Vagina (tissue), 2 donors: Measurements from ENCODE around the gene ADCY9. TPM values are rescaled to one million over a fixed set of nuclear protein-coding genes. Genes with fewer than 3 reads are reported as not detected.
A peak's percentile ranks its signal among the peaks of the same experiment; 100 is the strongest.

ENCODE experiments used
- DNase-seq, 2 donors: peaks; one replicate each; pipeline ENCODE4 v3.0.0-alpha.2; 2017; ENCODE audit errors: extremely low spot score in 2 of 2
- H3K27ac ChIP-seq: fragments of 200-600 bp; sonication (generic); one replicate; pipeline ENCODE4 v1.5.1; 2019
- H3K27me3 ChIP-seq: fragments of 200-600 bp; sonication (generic); one replicate; pipeline ENCODE4 v1.5.1; 2019
- H3K36me3 ChIP-seq, 2 donors: fragments of 200-600 bp; sonication (generic); one replicate each; pipeline ENCODE4 v1.5.1; 2017 to 2019
- H3K4me1 ChIP-seq: fragments of 200-600 bp; sonication (generic); one replicate; pipeline ENCODE4 v1.5.1; 2019
- H3K4me3 ChIP-seq, 2 donors: fragments of 200-600 bp; sonication (generic); 1 replicate in 1 of 2; 2 replicates in 1 of 2; pipeline ENCODE4 v1.5.1; 2016 to 2019
- H3K9me3 ChIP-seq: fragments of 200-600 bp; sonication (generic); one replicate; pipeline ENCODE4 v1.5.1; 2019
- CTCF ChIP-seq, 3 experiments: fragments of 450-650 bp in 2 of 3; fragments of 200-600 bp in 1 of 3; sonication (generic) in 1 of 3; IDR thresholded peaks; one replicate each; pipeline ENCODE4 v1.5.1; 2017 to 2019; ENCODE audit warnings: antibody characterized with exemption in 3 of 3, mild to moderate bottlenecking in 2 of 3, moderate library complexity in 2 of 3
- POLR2A ChIP-seq, 2 donors: fragments of 450-650 bp; IDR thresholded peaks; one replicate each; pipeline ENCODE4 v1.6.1; 2017; ENCODE audit warnings: antibody characterized with exemption in 2 of 2, mild to moderate bottlenecking in 2 of 2, moderate library complexity in 2 of 2
- POLR2AphosphoS5 ChIP-seq, 2 donors: sonication (generic); formaldehyde crosslinking; IDR thresholded peaks; one replicate each; pipeline ENCODE4 v1.9.0; 2017; ENCODE audit warnings: antibody characterized with exemption in 2 of 2, mild to moderate bottlenecking in 2 of 2, low read depth in 1 of 2; ENCODE audit not compliant: insufficient read depth in 1 of 2
- intact Hi-C: fragments of 100-400 bp; cut with DNase I; formaldehyde crosslinking; loops from one replicate; pipeline ENCODE4 v1.15.1; 2023
- total RNA-seq: library from RNA; depleted of rRNA; stranded (reverse); fragments of >200 nt; gene quantifications from one replicate; pipeline ENCODE4 v1.2.3, GENCODE V29; 2016

Gene ADCY9
- total RNA-seq, 1 donor from 2014 or later = 16.9 TPM

DNA sequence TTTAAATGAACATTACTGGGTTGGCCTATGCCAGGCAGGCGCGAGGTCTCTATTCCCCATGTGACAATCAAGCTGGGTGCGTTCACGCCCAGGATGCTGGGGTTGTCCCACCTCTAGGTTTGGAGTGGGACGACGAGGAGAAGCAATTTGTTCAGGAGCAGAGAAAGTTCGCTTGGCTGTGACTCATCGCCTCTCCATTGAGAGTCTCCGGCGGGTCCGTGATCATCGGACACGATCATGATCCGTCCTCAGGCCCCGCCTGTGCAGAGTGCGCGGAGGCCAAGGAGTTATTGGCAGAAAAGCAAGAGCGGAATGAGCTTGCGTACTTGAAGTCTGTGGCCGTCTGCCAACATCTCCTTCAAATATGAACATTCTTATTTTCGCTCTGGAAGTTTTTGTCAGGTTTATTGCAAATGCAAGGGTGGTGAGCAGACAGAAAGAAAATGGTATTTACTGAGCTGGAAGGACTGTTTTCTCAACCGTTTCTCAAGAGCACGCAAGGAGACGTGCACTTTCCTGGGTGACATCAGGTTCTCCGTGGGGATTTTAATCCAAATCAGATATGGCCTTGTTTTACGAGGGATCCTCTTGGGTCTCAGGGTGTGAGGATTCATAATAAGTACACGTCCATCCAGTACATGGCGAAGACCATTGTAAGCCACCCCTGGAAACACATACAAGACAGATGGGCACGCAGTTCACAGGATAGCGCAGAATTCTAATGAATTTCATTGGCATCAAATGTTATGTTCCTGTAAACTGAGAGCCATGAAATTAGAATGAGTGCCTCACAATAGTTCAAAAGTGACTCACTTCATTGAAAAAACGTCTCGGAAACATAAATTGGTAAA is 165.7 kb downstream of the ADCY9 start:
- H3K4me3 ChIP-seq = peak overlapping the region; percentile 20 to 38
- H3K9me3 ChIP-seq = no peaks in the 10 kb centered on the region
- H3K36me3 ChIP-seq = no peaks in the 10 kb centered on the region
- H3K27me3 ChIP-seq = no peaks in the 10 kb centered on the region
- peak overlapping the region; percentile 87 for H3K27ac ChIP-seq
- intact Hi-C loops = no loop called here
- DNase-seq = no peak
- TF ChIP-seq POLR2A (IDR thresholded peaks at IDR 0.05) (no peak), POLR2AphosphoS5 (IDR thresholded peaks at IDR 0.05; ENCODE audit: insufficient read depth in 1 of 2, low read depth in 1 of 2) (peak; percentile 48 to 69), CTCF (IDR thresholded peaks at IDR 0.05) (no peak)
- H3K4me1 ChIP-seq = peaks cover 19% of the 10 kb centered on the region

- DNase-seq = no peak
- peak overlapping the region; percentile 20 to 38 for H3K4me3 ChIP-seq
- TF ChIP-seq CTCF (IDR thresholded peaks at IDR 0.05) (no peak), POLR2A (IDR thresholded peaks at IDR 0.05) (no peak), POLR2AphosphoS5 (IDR thresholded peaks at IDR 0.05; ENCODE audit: insufficient read depth in 1 of 2, low read depth in 1 of 2) (no peak)
- intact Hi-C loops = no loop called here
- no peaks in the 10 kb centered on the region for H3K27me3 ChIP-seq
- H3K4me1 ChIP-seq = peaks cover 19% of the 10 kb centered on the region
- H3K9me3 ChIP-seq = no peaks in the 10 kb centered on the region
- H3K27ac ChIP-seq = peak overlapping the region; percentile 87
- H3K36me3 ChIP-seq = no peaks in the 10 kb centered on the region
Observed at GRCh38 chr16:3949946-3950342, 166.3 kb downstream of the ADCY9 start.

GRCh38 chr16:3949287-3949686 is 167.0 kb downstream of the ADCY9 start:
- no peak overlapping the region for H3K4me3 ChIP-seq
- DNase-seq = no peak
- intact Hi-C loops = no loop called here
- H3K36me3 ChIP-seq = no peaks in the 10 kb centered on the region
- H3K9me3 ChIP-seq = no peaks in the 10 kb centered on the region
- TF ChIP-seq CTCF (IDR thresholded peaks at IDR 0.05) (no peak), POLR2AphosphoS5 (IDR thresholded peaks at IDR 0.05; ENCODE audit: insufficient read depth in 1 of 2, low read depth in 1 of 2) (no peak), POLR2A (IDR thresholded peaks at IDR 0.05) (no peak)
- no peaks in the 10 kb centered on the region for H3K27me3 ChIP-seq
- no peak overlapping the region for H3K27ac ChIP-seq
- peaks cover 19% of the 10 kb centered on the region for H3K4me1 ChIP-seq

- Histone ChIP-seq H3K36me3 (no peaks in the 10 kb centered on the region), H3K27ac (no peak overlapping the region), H3K9me3 (no peaks in the 10 kb centered on the region), H3K4me1 (peaks cover 19% of the 10 kb centered on the region), H3K4me3 (no peak overlapping the region), H3K27me3 (no peaks in the 10 kb centered on the region)
- intact Hi-C loops = no loop called here
- DNase-seq = no peak
- TF ChIP-seq POLR2AphosphoS5 (IDR thresholded peaks at IDR 0.05; ENCODE audit: insufficient read depth in 1 of 2, low read depth in 1 of 2) (no peak), CTCF (IDR thresholded peaks at IDR 0.05) (no peak), POLR2A (IDR thresholded peaks at IDR 0.05) (no peak)
Observed at GRCh38 chr16:3948378-3948995, 167.8 kb downstream of the ADCY9 start.
